Activated naive CD4-positive, alpha-beta T cell treated with anti-CD3 and anti-CD28 coated beads, Interleukin-2, amount 50 U/mL, for 72 hours (primary cell): ENCODE measurements around the gene FAM222A. TPM values are rescaled to one million over a fixed set of nuclear protein-coding genes. Genes with fewer than 3 reads are reported as not detected.
A peak's percentile ranks its signal among the peaks of the same experiment; 100 is the strongest.
"Not testable (repeated sequence)": the region's sequence is repeated elsewhere in the genome, so short reads cannot be mapped to it uniquely, and the experiment has no call there.

Experiments
- ATAC-seq, 2 donors: fragments of 150-1000 bp; cut with Tn5 transposase; 2 replicates each; pipeline ENCODE4 v1.10.0; 2021; ENCODE audit warnings: mild to moderate bottlenecking in 2 of 2, moderate library complexity in 2 of 2
- DNase-seq, 2 donors: peaks; one replicate each; pipeline ENCODE4 v3.0.0; 2021 to 2022; ENCODE audit warnings: low spot score in 2 of 2
- H3K27ac Mint-ChIP-seq, 2 donors: one replicate each; pipeline ENCODE4 v1.8.0; 2022; ENCODE audit warnings: mild to moderate bottlenecking in 2 of 2, mixed read lengths in 2 of 2
- H3K36me3 Mint-ChIP-seq, 2 donors: one replicate each; pipeline ENCODE4 v1.8.0; 2022; ENCODE audit warnings: mixed read lengths in 2 of 2
- H3K9me3 Mint-ChIP-seq, 2 donors: one replicate each; pipeline ENCODE4 v1.8.0; 2022; ENCODE audit warnings: mixed read lengths in 2 of 2
- total RNA-seq, 2 donors: library from RNA; stranded (reverse); gene quantifications; one replicate each; pipeline ENCODE4 v1.2.3, GENCODE V29; 2022

Gene FAM222A
- total RNA-seq, 2 donors from 2014 or later: 0.18 to 1.2 TPM

GRCh38 chr12:109685574-109686447, 27.8 kb upstream of the FAM222A start:
- Mint-ChIP-seq H3K27ac (no peak overlapping the region), H3K36me3 (no peaks in the 10 kb centered on the region), H3K9me3 (peaks cover 0 to 3% of the 10 kb centered on the region in 2 donors)
- DNase-seq (no peak), ATAC-seq (no peak)

DNA sequence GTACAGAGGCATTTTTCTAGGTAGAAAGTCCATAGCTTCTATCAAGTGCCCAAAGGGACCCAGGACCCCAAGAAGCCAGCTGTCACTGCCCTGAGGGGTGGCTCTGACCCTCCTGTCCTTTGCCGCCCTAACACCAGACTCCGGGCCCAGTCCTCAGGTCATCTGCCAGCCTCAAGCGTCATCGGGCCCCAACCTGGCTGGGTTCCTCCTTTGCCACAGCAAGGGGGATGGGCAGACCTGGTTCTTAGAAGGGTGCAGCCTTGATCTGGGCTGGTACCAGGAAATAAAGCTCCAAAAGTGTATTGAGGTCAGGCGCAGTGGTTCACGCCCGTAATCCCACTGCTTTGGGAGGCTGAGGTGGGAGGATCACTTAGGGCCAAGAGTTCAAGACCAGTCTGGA, 27.1 kb upstream of the FAM222A start:
- Mint-ChIP-seq H3K36me3 (no peaks in the 10 kb centered on the region), H3K9me3 (peaks cover 0 to 3% of the 10 kb centered on the region in 2 donors), H3K27ac (no peak overlapping the region)
- ATAC-seq: no peak
- no peak for DNase-seq

GRCh38 chr12:109687250-109687649, 26.4 kb upstream of the FAM222A start:
- H3K27ac Mint-ChIP-seq: no peak overlapping the region
- peaks cover 0 to 3% of the 10 kb centered on the region in 2 donors for H3K9me3 Mint-ChIP-seq
- DNase-seq (no peak), ATAC-seq (no peak)
- no peaks in the 10 kb centered on the region for H3K36me3 Mint-ChIP-seq

DNA sequence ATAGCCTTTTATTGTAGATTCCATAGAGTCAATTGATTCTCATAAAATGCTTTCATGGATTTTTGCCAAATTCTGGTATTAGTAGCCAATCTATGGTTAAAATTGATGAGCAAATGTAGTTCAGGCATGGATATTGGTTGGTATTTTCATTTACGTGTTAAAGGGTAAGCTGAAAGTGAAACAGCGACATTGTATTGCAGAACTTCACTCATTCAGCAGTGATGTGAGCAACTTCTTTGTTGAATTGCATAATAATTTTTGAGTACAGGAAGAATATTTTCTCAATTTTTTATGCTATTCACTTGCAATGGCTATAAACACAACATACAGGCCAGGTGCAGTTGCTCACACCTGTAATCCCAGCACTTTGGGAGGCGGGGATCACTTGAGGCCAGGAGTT, 24.2 kb upstream of the FAM222A start:
- Mint-ChIP-seq H3K9me3 (no peaks in the 10 kb centered on the region), H3K36me3 (no peaks in the 10 kb centered on the region), H3K27ac (no peak overlapping the region)
- ATAC-seq (no peak), DNase-seq (no peak)

DNA sequence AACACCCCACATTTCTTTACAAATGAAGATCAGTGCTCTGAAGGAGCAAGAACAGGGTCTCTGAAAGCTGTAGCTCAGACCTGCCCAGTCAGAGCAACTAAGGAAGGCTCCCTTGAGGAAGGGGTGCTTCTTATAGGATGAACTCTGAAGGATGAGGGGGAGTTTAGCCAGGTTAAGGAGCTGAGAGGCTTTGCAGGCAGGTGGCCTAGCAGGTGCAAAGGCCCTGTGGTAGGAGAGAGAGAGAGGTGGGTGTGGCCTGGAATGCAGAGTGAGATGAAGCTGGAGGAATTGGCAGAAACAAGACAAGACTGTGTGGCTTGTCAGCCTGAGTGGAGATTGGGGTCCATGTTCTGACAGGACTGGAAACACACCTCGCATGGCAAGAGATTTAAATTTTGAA, 20.5 kb upstream of the FAM222A start:
- no peaks in the 10 kb centered on the region for H3K9me3 Mint-ChIP-seq
- no peak for ATAC-seq
- H3K36me3 Mint-ChIP-seq: no peaks in the 10 kb centered on the region
- DNase-seq: no peak
- H3K27ac Mint-ChIP-seq: no peak overlapping the region

- DNase-seq (no peak), ATAC-seq (no peak)
- Mint-ChIP-seq H3K9me3 (no peaks in the 10 kb centered on the region), H3K27ac (no peak overlapping the region), H3K36me3 (no peaks in the 10 kb centered on the region)
Measured at GRCh38 chr12:109693653-109694600, 19.7 kb upstream of the FAM222A start.

DNA sequence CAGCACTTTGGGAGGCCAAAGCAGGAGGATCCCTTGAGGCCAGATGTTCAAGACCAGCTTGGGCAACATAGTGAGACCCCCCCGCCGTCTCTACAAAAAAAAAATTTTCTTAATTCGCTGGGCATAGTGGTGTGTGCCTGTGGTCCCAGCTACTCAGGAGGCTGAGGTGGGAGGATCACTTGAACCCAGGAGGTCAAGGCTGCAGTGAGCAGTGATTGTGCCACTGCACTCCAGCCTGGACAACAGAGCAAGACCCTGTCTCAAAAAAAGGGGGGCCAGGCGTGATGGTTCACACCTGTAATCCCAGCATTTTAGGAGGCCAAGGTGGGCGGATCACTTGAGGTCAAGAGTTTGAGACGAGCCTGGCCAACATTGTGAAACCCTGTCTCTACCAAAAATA, 19.0 kb upstream of the FAM222A start:
- not testable (repeated sequence) for DNase-seq, H3K9me3 Mint-ChIP-seq, ATAC-seq, H3K27ac Mint-ChIP-seq, H3K36me3 Mint-ChIP-seq

DNA sequence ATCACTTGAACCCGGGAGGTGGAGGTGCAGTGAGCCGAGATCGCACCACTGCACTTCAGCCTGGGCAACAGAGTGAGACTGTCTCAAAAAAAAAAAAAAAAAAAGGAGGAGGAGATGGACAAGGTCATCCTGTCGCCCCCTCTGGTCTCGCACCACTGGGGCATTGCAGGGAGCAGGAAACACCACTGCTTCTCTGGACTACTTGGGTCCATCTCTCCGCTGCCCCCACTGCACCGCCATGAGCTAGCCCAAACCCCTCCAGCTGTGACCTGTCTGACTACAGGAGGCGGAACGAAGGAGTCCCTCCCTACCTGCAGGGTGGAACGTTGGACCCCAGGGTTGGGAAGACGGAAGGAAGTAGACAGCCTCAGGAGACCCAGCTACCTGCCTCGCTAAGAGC, 18.2 kb upstream of the FAM222A start:
- ATAC-seq: no peak
- Mint-ChIP-seq H3K27ac (no peak overlapping the region), H3K9me3 (no peaks in the 10 kb centered on the region), H3K36me3 (no peaks in the 10 kb centered on the region)
- DNase-seq: no peak

GRCh38 chr12:109695961-109696461, 17.6 kb upstream of the FAM222A start:
- no peaks in the 10 kb centered on the region for H3K9me3 Mint-ChIP-seq
- H3K36me3 Mint-ChIP-seq: no peaks in the 10 kb centered on the region
- no peak for ATAC-seq
- no peak for DNase-seq
- no peak overlapping the region for H3K27ac Mint-ChIP-seq

- Mint-ChIP-seq H3K9me3 (no peaks in the 10 kb centered on the region), H3K27ac (no peak overlapping the region), H3K36me3 (no peaks in the 10 kb centered on the region)
- DNase-seq (no peak), ATAC-seq (peak in 1 of 2 donors; percentile 72)
Measured at GRCh38 chr12:109696485-109697269, 16.9 kb upstream of the FAM222A start.

DNA sequence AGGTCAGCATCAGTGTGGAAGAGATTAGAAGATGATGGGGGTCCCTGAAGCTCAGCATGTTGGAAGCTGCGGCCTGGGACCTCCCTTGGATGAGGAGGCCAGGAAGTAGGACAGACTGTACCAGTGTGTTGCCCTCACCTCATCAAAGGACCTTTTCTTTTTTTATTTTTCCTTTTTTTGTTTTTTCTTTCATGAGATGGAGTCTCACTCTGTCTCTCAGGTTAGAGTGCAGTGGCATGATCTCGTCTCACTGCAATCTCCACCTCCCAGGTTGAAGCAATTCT, 16.4 kb upstream of the FAM222A start:
- no peak overlapping the region for H3K27ac Mint-ChIP-seq
- ATAC-seq: no peak
- no peak for DNase-seq
- H3K9me3 Mint-ChIP-seq: no peaks in the 10 kb centered on the region
- no peaks in the 10 kb centered on the region for H3K36me3 Mint-ChIP-seq

DNA sequence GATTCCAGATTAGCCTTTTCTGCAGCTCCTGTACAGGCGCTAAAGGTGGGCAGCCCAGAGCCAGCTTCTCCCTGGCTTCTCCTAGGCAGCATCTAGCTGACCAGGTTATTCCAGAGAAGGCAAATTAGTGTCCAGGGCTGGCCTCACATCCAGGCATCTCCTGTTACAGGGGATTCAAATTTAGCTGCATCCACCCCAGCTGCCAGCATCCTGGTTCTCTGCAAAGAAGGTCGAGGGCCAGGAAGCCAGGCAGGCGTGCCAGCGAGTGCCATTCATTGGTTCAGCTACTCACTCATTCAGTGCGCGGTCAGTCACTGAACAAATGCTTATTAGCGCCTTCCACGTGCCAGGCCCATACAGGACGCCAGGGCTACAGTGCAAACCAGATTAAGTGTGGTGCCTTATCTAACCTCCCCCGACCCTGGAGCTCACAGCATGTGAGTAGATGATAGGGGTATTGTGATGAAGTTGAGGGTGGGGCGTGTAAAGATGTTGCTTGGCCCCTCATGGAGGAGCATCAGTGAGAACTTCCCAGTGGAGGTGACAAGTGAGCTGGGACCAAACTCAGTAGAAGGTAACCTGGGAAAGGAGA, 15.7 kb upstream of the FAM222A start:
- Mint-ChIP-seq H3K9me3 (no peaks in the 10 kb centered on the region), H3K27ac (no peak overlapping the region), H3K36me3 (no peaks in the 10 kb centered on the region)
- ATAC-seq (no peak), DNase-seq (no peak)

- ATAC-seq (no peak), DNase-seq (no peak)
- Mint-ChIP-seq H3K27ac (no peak overlapping the region), H3K9me3 (no peaks in the 10 kb centered on the region), H3K36me3 (no peaks in the 10 kb centered on the region)
Measured at GRCh38 chr12:109698820-109699219, 14.8 kb upstream of the FAM222A start.

- ATAC-seq: no peak
- H3K27ac Mint-ChIP-seq: no peak overlapping the region
- H3K36me3 Mint-ChIP-seq: no peaks in the 10 kb centered on the region
- no peak for DNase-seq
- H3K9me3 Mint-ChIP-seq: no peaks in the 10 kb centered on the region
Measured at GRCh38 chr12:109701064-109701463, 12.6 kb upstream of the FAM222A start.

DNA sequence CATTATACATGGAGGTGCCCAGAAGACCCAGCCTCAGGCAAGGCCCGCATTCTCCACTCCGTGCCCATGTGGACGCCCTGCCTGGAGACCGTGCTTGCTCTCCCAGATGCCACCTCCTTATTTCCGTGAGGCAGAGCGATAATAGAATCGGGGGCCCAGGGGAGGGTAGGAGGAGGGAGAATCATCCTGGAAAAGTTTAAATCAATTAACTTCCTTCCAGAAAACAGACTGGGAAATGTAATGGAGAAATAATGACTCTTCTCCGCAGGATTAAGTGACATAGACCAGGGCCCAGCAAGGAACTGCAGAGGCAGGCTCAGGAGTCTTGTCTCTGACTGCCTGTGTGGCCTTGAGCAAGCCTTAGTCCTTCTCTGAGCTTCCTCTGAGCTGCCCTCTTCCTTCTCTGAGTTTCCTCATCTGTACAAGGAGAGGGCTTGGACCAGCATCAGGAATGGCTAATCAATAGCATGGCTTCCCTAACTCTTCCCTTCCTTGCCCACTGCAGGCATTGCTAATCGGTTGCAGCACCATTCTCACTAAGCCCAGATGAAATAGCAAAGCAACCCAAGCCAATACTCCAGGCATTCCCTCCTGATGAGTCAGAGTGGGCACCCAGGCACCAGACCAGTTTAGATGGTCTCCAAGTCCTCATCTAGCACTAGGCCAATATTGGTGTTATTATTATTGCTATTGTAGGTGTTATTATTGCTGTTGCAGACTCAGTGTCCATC, 11.3 kb upstream of the FAM222A start:
- H3K27ac Mint-ChIP-seq: no peak overlapping the region
- H3K9me3 Mint-ChIP-seq: no peaks in the 10 kb centered on the region
- H3K36me3 Mint-ChIP-seq: no peaks in the 10 kb centered on the region
- no peak for DNase-seq
- no peak for ATAC-seq

- H3K36me3 Mint-ChIP-seq: no peaks in the 10 kb centered on the region
- peak overlapping the region in 1 of 2 donors; percentile 15 for H3K27ac Mint-ChIP-seq
- ATAC-seq (no peak), DNase-seq (no peak)
- no peaks in the 10 kb centered on the region for H3K9me3 Mint-ChIP-seq
Measured at GRCh38 chr12:109703684-109704083, 9.9 kb upstream of the FAM222A start.
